ENCODE measurements around the gene COA6. TPM values are rescaled to one million over a fixed set of nuclear protein-coding genes. Genes with fewer than 3 reads are reported as not detected.
A peak's percentile ranks its signal among the peaks of the same experiment; 100 is the strongest.

COA6 gene
- total and polyA plus RNA-seq, 2 of the 13 experiments (the other 11 are each of a cell fraction or from before 2014, with no cell fraction given): 32.4 to 104 TPM

DNA sequence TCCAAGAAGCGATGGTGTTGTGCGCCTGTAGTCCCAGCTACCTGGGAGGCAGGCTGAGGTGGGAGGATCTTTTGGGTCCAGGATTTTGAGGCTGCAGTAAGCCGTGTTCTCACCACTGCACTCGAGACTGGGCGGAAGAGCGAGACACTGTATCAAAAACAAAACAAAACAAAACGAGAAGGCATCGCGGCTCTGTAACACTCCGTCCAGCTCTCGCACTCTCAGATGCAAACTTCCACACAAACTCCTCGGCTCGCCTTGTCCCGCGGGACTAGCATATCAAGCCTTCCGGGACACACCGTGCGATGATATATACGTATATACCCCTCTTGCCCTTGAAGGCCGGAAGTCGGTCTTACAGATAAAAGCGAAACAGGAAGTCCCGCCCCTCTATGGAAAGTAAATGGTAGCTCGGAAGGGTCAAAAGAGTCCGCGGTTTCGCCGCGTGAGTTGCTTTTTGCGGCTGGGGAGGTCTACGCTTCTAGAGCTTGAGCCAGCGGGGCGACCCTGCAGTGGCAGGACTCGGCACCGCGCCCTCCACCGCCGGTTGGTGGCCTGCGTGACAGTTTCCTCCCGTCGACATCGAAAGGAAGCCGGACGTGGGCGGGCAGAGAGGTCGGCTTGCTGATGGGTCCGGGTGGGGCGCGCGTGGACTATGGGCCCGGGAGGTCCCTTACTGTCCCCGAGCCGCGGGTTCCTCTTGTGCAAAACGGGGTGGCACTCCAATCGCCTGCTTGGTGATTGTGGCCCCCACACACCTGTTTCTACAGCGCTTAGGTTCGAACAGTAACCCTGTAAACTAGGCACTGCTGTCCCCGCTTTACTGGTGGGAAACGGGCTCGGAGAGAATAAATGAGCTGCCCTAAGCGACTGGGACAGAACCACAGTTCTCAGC, at the start of gene COA6 (continued):
- TF ChIP-seq, protein P1, sequence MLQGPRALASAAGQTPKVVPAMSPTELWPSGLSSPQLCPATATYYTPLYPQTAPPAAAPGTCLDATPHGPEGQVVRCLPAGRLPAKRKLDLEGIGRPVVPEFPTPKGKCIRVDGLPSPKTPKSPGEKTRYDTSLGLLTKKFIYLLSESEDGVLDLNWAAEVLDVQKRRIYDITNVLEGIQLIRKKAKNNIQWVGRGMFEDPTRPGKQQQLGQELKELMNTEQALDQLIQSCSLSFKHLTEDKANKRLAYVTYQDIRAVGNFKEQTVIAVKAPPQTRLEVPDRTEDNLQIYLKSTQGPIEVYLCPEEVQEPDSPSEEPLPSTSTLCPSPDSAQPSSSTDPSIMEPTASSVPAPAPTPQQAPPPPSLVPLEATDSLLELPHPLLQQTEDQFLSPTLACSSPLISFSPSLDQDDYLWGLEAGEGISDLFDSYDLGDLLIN (CRISPR knock-in tag; IDR thresholded peaks at IDR 0.05; ENCODE audit: borderline replicate concordance): no peak
- TF ChIP-seq PAX8 (CRISPR knock-in tag; IDR thresholded peaks at IDR 0.05; ENCODE audit: borderline replicate concordance) (0 out of 2 replicates have a peak, but pooled peaks have one; percentile 47), KLF9 (CRISPR knock-in tag; IDR thresholded peaks at IDR 0.05; ENCODE audit: low read depth) (no peak), ZNF205 (CRISPR knock-in tag; IDR thresholded peaks at IDR 0.05) (0 out of 2 replicates have a peak, but pooled peaks have one; percentile 49), ZBTB20 (CRISPR knock-in tag; IDR thresholded peaks at IDR 0.05; ENCODE audit: borderline replicate concordance, low read depth) (peak; percentile 98), ZNF605 (CRISPR knock-in tag; IDR thresholded peaks at IDR 0.05) (peak; percentile 87), ZNF746 (CRISPR knock-in tag; IDR thresholded peaks at IDR 0.05) (peak; percentile 67), SRY (CRISPR knock-in tag; IDR thresholded peaks at IDR 0.05) (peak; percentile 90), KMT2B (CRISPR knock-in tag; IDR thresholded peaks at IDR 0.05) (peak; percentile 96), KLF16 (CRISPR knock-in tag; IDR thresholded peaks at IDR 0.05) (peak in 1 of 2 experiments; percentile 90; a peak in 2 of 4 replicates), SSRP1 (CRISPR knock-in tag; IDR thresholded peaks at IDR 0.05) (0 out of 2 replicates have a peak, but pooled peaks have one; percentile 56), GTF2F1 (IDR thresholded peaks at IDR 0.05; ENCODE audit: low read length) (0 out of 2 replicates have a peak, but pooled peaks have one; percentile 10), ZNF737 (CRISPR knock-in tag; IDR thresholded peaks at IDR 0.05; ENCODE audit: borderline replicate concordance) (0 out of 2 replicates have a peak, but pooled peaks have one; percentile 38), KDM5B (CRISPR knock-in tag; IDR thresholded peaks at IDR 0.05; ENCODE audit: borderline replicate concordance) (peak; percentile 92), CHD4 (IDR thresholded peaks at IDR 0.05; ENCODE audit: borderline replicate concordance, low read length) (no peak; the same call in 1 of the 2 replicates), MAFF (IDR thresholded peaks at IDR 0.05; ENCODE audit: low read depth, low read length) (no peak), ZNF883 (CRISPR knock-in tag; IDR thresholded peaks at IDR 0.05; ENCODE audit: not compliant biosample characterization) (peak; percentile 89), ZNF766 (CRISPR knock-in tag; IDR thresholded peaks at IDR 0.05; ENCODE audit: borderline replicate concordance) (peak; percentile 48; the same call in 1 of the 2 replicates), ZBTB3 (CRISPR knock-in tag; IDR thresholded peaks at IDR 0.05; ENCODE audit: borderline replicate concordance, low read depth) (0 out of 2 replicates have a peak, but pooled peaks have one; percentile 47), ZFYVE20 (CRISPR knock-in tag; IDR thresholded peaks at IDR 0.05; ENCODE audit: borderline replicate concordance, low read depth) (no peak)
- TF ChIP-seq, protein P2, sequence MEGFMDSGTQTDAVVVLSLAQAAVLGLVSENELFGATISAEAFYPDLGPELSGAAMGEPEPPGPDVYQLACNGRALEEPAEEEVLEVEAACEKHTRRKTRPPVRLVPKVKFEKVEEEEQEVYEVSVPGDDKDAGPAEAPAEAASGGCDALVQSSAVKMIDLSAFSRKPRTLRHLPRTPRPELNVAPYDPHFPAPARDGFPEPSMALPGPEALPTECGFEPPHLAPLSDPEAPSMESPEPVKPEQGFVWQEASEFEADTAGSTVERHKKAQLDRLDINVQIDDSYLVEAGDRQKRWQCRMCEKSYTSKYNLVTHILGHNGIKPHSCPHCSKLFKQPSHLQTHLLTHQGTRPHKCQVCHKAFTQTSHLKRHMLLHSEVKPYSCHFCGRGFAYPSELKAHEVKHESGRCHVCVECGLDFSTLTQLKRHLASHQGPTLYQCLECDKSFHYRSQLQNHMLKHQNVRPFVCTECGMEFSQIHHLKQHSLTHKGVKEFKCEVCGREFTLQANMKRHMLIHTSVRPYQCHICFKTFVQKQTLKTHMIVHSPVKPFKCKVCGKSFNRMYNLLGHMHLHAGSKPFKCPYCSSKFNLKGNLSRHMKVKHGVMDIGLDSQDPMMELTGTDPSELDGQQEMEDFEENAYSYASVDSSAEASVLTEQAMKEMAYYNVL (CRISPR knock-in tag; IDR thresholded peaks at IDR 0.05; ENCODE audit: borderline replicate concordance): no peak; the same call in 1 of the 2 replicates
- TF ChIP-seq, protein P3, sequence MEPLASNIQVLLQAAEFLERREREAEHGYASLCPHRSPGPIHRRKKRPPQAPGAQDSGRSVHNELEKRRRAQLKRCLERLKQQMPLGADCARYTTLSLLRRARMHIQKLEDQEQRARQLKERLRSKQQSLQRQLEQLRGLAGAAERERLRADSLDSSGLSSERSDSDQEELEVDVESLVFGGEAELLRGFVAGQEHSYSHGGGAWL (CRISPR knock-in tag; IDR thresholded peaks at IDR 0.05): no peak; the same call in 1 of the 2 replicates
- TF ChIP-seq, protein P4, sequence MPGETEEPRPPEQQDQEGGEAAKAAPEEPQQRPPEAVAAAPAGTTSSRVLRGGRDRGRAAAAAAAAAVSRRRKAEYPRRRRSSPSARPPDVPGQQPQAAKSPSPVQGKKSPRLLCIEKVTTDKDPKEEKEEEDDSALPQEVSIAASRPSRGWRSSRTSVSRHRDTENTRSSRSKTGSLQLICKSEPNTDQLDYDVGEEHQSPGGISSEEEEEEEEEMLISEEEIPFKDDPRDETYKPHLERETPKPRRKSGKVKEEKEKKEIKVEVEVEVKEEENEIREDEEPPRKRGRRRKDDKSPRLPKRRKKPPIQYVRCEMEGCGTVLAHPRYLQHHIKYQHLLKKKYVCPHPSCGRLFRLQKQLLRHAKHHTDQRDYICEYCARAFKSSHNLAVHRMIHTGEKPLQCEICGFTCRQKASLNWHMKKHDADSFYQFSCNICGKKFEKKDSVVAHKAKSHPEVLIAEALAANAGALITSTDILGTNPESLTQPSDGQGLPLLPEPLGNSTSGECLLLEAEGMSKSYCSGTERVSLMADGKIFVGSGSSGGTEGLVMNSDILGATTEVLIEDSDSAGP (CRISPR knock-in tag; IDR thresholded peaks at IDR 0.05; ENCODE audit: borderline replicate concordance): peak; percentile 96

All from HepG2 (cell line).